ENCODE data around the gene MACROD1. TPM values are rescaled to one million over a fixed set of nuclear protein-coding genes. Genes with fewer than 3 reads are reported as not detected.
A peak's percentile ranks its signal among the peaks of the same experiment; 100 is the strongest.

The MACROD1 gene
- total and polyA plus RNA-seq, 2 of the 13 experiments (the other 11 are each of a cell fraction or from before 2014, with no cell fraction given), result 23.1 to 34.5 TPM

- intact Hi-C loops (cut with micrococcal nuclease; ENCODE audit: unreplicated experiment) (no loop called here), in situ Hi-C loops (cut with HindIII; ENCODE audit: extremely low pct_ligation_motif_present, low pct_unique_long_range_greater_than_20kb) (no loop called here)
- no peak overlapping the region for H3K4me3 ChIP-seq (replicated peaks in 1 of 3; ENCODE audit: insufficient read depth in 1 of 3, low read depth in 2 of 3, low read length in 3 of 3)
- peaks cover 21% of the 10 kb centered on the region for H3K4me1 ChIP-seq (ENCODE audit: insufficient read depth, low read length)
- peaks cover 8% of the 10 kb centered on the region; the same call in 1 of the 2 replicates for H4K20me1 ChIP-seq (ENCODE audit: insufficient read depth, low read length)
- FAIRE-seq (no peak), ATAC-seq (no peak), DNase-seq (ENCODE audit: low spot score) (no peak)
- H2AFZ ChIP-seq (ENCODE audit: low read length), result no peak overlapping the region
- H3K9me3 ChIP-seq (ENCODE audit: low read length), result peaks cover 10% of the 10 kb centered on the region; the same call in 1 of the 2 replicates
- no peaks in the 10 kb centered on the region for H3K36me3 ChIP-seq (replicated peaks in 1 of 2; ENCODE audit: control insufficient read depth in 1 of 2, insufficient read depth in 2 of 2, low read length in 2 of 2)
- no peaks in the 10 kb centered on the region for H3K27me3 ChIP-seq (ENCODE audit: control insufficient read depth in 1 of 2, insufficient read depth in 2 of 2, low read length in 2 of 2)
- H3K79me2 ChIP-seq (ENCODE audit: insufficient read depth, low read length), result no peaks in the 10 kb centered on the region
- 97% methylated on average over 2 of the region's 2 CpGs for WGBS (ENCODE audit: low lambda C conversion rate)
- CTCF ChIA-PET (ENCODE audit: low intra/inter-chr PET ratio, low total read pairs), result no interaction called here
- POLR2A ChIA-PET, result no interaction called here
- no TSS peak for BruUV-seq (replicated peaks)
- H3K9ac ChIP-seq (ENCODE audit: insufficient read depth, low read depth, low read length), result no peak overlapping the region
- H3K4me2 ChIP-seq (ENCODE audit: low read depth, low read length), result no peak overlapping the region
- no peak for TF ChIP-seq KDM6A (CRISPR knock-in tag; IDR thresholded peaks at IDR 0.05; ENCODE audit: low read depth)
- no peak for TF ChIP-seq ZNF580 (CRISPR knock-in tag; IDR thresholded peaks at IDR 0.05; ENCODE audit: borderline replicate concordance, low read depth)
- TF ChIP-seq THRA (CRISPR knock-in tag; IDR thresholded peaks at IDR 0.05; ENCODE audit: borderline replicate concordance), result no peak
- TF ChIP-seq EHMT2 (IDR thresholded peaks at IDR 0.05; ENCODE audit: borderline replicate concordance, low read depth, low read length), result no peak
- no peak for TF ChIP-seq ZNF672 (CRISPR knock-in tag; IDR thresholded peaks at IDR 0.05)
- peak; percentile 71; the same call in 1 of the 2 replicates for TF ChIP-seq HNRNPL (IDR thresholded peaks at IDR 0.05; ENCODE audit: low read depth, low read length)
- no peak overlapping the region for H3K27ac ChIP-seq (ENCODE audit: extremely low read length, insufficient read depth, low read length)
Measured at GRCh38 chr11:64010783-64011182, 155.1 kb downstream of the MACROD1 start.

- DNase-seq (ENCODE audit: low spot score) (no peak), ATAC-seq (no peak), FAIRE-seq (no peak)
- intact Hi-C loops (cut with micrococcal nuclease; ENCODE audit: unreplicated experiment) (no loop called here), in situ Hi-C loops (cut with HindIII; ENCODE audit: extremely low pct_ligation_motif_present, low pct_unique_long_range_greater_than_20kb) (no loop called here)
- 96% methylated on average over 7 of the region's 8 CpGs for WGBS (ENCODE audit: low lambda C conversion rate)
- CTCF ChIA-PET (ENCODE audit: low intra/inter-chr PET ratio, low total read pairs), result no interaction called here
- Histone ChIP-seq H3K27ac (ENCODE audit: extremely low read length, insufficient read depth, low read length) (no peak overlapping the region), H4K20me1 (ENCODE audit: insufficient read depth, low read length) (peaks cover 5% of the 10 kb centered on the region; the same call in 1 of the 2 replicates), H3K4me1 (ENCODE audit: insufficient read depth, low read length) (peaks cover 21% of the 10 kb centered on the region), H3K36me3 (replicated peaks in 1 of 2; ENCODE audit: control insufficient read depth in 1 of 2, insufficient read depth in 2 of 2, low read length in 2 of 2) (no peaks in the 10 kb centered on the region), H3K27me3 (ENCODE audit: control insufficient read depth in 1 of 2, insufficient read depth in 2 of 2, low read length in 2 of 2) (no peaks in the 10 kb centered on the region), H3K4me3 (replicated peaks in 1 of 3; ENCODE audit: insufficient read depth in 1 of 3, low read depth in 2 of 3, low read length in 3 of 3) (no peak overlapping the region), H2AFZ (ENCODE audit: low read length) (no peak overlapping the region), H3K9ac (ENCODE audit: insufficient read depth, low read depth, low read length) (no peak overlapping the region), H3K9me3 (ENCODE audit: low read length) (peaks cover 10% of the 10 kb centered on the region; the same call in 1 of the 2 replicates), H3K4me2 (ENCODE audit: low read depth, low read length) (no peak overlapping the region), H3K79me2 (ENCODE audit: insufficient read depth, low read length) (no peaks in the 10 kb centered on the region)
- TF ChIP-seq AGO2 (optimal IDR thresholded peaks at IDR 0.05; ENCODE audit: low read depth, low read length) (peak; percentile 34), ZNF678 (CRISPR knock-in tag; IDR thresholded peaks at IDR 0.05) (no peak)
- POLR2A ChIA-PET, result no interaction called here
- no TSS peak for BruUV-seq (replicated peaks)
Measured at GRCh38 chr11:64009710-64010109, 156.2 kb downstream of the MACROD1 start.

Data from HepG2 (cell line).